OCI-LY1 (cell line): ENCODE results near the gene FANCI.

ENCODE experiments used
- EZH2 ChIP-seq: fragments of 200-600 bp; sonication (generic), shearing (Covaris generic); IDR thresholded peaks from 2 replicates; pipeline ENCODE4 v1.8.0; 2017; ENCODE audit warnings: borderline replicate concordance, mixed run types, mild to moderate bottlenecking, antibody characterized with exemption, low read length, moderate library complexity, mixed read lengths
- TF ChIP-seq, protein P1 (sequence below): fragments of 200-600 bp; sonication (generic), shearing (Covaris generic); IDR thresholded peaks from 2 replicates; pipeline ENCODE4 v1.5.1; 2017; ENCODE audit warnings: mild to moderate bottlenecking, antibody characterized with exemption, low read length, moderate library complexity, mixed read lengths

GRCh38 chr15:89225588-89225987 is 18.2 kb upstream of the FANCI start:
- TF ChIP-seq, protein P1, sequence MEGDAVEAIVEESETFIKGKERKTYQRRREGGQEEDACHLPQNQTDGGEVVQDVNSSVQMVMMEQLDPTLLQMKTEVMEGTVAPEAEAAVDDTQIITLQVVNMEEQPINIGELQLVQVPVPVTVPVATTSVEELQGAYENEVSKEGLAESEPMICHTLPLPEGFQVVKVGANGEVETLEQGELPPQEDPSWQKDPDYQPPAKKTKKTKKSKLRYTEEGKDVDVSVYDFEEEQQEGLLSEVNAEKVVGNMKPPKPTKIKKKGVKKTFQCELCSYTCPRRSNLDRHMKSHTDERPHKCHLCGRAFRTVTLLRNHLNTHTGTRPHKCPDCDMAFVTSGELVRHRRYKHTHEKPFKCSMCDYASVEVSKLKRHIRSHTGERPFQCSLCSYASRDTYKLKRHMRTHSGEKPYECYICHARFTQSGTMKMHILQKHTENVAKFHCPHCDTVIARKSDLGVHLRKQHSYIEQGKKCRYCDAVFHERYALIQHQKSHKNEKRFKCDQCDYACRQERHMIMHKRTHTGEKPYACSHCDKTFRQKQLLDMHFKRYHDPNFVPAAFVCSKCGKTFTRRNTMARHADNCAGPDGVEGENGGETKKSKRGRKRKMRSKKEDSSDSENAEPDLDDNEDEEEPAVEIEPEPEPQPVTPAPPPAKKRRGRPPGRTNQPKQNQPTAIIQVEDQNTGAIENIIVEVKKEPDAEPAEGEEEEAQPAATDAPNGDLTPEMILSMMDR, result no peak
- no peak for TF ChIP-seq EZH2
